Measurements from ENCODE around the gene LRPAP1.
"Not testable (repeated sequence)": the region's sequence is repeated elsewhere in the genome, so short reads cannot be mapped to it uniquely, and the experiment has no call there.

- TF ChIP-seq ATF2 (IDR thresholded peaks at IDR 0.05; ENCODE audit: low read length); MXI1 (IDR thresholded peaks at IDR 0.05; ENCODE audit: low read depth, low read length); NFYA (IDR thresholded peaks at IDR 0.05; ENCODE audit: borderline replicate concordance, low read depth, low read length); ZNF24 (IDR thresholded peaks at IDR 0.05); HDAC2 (IDR thresholded peaks at IDR 0.05); TAF1 (IDR thresholded peaks at IDR 0.05; ENCODE audit: borderline replicate concordance, low read depth, low read length); POLR2A (IDR thresholded peaks at IDR 0.05; ENCODE audit: low read depth, low read length); RAD21 (IDR thresholded peaks at IDR 0.05; ENCODE audit: insufficient read depth, low read depth, low read length); POLR2AphosphoS5 (IDR thresholded peaks at IDR 0.05; ENCODE audit: low read length); EP300 (IDR thresholded peaks at IDR 0.05; ENCODE audit: borderline replicate concordance in 1 of 2, control insufficient read depth in 1 of 2, low read depth in 2 of 2, low read length in 2 of 2): not testable (repeated sequence)
- TF ChIP-seq, protein P1, sequence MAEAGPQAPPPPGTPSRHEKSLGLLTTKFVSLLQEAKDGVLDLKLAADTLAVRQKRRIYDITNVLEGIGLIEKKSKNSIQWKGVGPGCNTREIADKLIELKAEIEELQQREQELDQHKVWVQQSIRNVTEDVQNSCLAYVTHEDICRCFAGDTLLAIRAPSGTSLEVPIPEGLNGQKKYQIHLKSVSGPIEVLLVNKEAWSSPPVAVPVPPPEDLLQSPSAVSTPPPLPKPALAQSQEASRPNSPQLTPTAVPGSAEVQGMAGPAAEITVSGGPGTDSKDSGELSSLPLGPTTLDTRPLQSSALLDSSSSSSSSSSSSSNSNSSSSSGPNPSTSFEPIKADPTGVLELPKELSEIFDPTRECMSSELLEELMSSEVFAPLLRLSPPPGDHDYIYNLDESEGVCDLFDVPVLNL (IDR thresholded peaks at IDR 0.05; ENCODE audit: low read depth, low read length): not testable (repeated sequence)
- TF ChIP-seq, protein P2, sequence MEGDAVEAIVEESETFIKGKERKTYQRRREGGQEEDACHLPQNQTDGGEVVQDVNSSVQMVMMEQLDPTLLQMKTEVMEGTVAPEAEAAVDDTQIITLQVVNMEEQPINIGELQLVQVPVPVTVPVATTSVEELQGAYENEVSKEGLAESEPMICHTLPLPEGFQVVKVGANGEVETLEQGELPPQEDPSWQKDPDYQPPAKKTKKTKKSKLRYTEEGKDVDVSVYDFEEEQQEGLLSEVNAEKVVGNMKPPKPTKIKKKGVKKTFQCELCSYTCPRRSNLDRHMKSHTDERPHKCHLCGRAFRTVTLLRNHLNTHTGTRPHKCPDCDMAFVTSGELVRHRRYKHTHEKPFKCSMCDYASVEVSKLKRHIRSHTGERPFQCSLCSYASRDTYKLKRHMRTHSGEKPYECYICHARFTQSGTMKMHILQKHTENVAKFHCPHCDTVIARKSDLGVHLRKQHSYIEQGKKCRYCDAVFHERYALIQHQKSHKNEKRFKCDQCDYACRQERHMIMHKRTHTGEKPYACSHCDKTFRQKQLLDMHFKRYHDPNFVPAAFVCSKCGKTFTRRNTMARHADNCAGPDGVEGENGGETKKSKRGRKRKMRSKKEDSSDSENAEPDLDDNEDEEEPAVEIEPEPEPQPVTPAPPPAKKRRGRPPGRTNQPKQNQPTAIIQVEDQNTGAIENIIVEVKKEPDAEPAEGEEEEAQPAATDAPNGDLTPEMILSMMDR (IDR thresholded peaks at IDR 0.05 in 2 of 3, conservative IDR thresholded peaks at IDR 0.05 in 1 of 3; ENCODE audit: control insufficient read depth in 2 of 3, extremely low read depth in 1 of 3, insufficient read depth in 1 of 3, low read depth in 3 of 3, low read length in 3 of 3): not testable (repeated sequence)
These were observed 14.5 kb upstream of the LRPAP1 start for GRCh38 chr4:3546721-3547120.

All from GM12878 (cell line).